Tibial nerve (tissue), 3 donors: ENCODE results near the gene CDCP2.

Source experiments
- POLR2A ChIP-seq, 2 donors: fragments of 450-650 bp; IDR thresholded peaks; one replicate each; pipeline ENCODE4 v1.6.1; 2017; ENCODE audit warnings: antibody characterized with exemption in 2 of 2, mild to moderate bottlenecking in 2 of 2, moderate library complexity in 2 of 2
- TF ChIP-seq, protein P1 (sequence below), 5 experiments: fragments of 200-600 bp in 3 of 5; fragments of 450-650 bp in 2 of 5; sonication (generic) in 3 of 5; IDR thresholded peaks; one replicate each; pipeline ENCODE4 v1.5.1; 2016 to 2019; ENCODE audit warnings: antibody characterized with exemption in 5 of 5, mild to moderate bottlenecking in 3 of 5, moderate library complexity in 2 of 5

DNA sequence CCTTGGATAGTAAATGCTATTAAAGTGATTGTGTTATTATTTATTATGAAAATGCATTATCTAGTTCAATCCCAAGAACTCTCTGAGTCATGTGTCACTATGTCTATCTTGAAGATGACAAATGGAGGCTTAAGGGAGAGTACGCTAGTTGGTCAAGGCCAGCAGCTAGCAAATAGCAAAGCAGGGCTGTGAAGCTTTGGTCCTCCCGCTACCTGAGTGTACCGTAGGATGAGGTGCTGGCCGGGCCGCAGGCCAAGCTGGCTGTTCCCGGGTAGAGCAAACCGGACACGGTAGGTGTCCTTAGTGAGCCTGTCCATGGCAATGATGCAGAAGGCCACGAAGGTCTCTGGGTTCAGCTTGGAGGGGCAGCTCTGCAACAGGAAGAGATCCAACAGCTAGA, 37.7 kb upstream of the CDCP2 start:
- TF ChIP-seq POLR2A (IDR thresholded peaks at IDR 0.05), result no peak
- TF ChIP-seq, protein P1, sequence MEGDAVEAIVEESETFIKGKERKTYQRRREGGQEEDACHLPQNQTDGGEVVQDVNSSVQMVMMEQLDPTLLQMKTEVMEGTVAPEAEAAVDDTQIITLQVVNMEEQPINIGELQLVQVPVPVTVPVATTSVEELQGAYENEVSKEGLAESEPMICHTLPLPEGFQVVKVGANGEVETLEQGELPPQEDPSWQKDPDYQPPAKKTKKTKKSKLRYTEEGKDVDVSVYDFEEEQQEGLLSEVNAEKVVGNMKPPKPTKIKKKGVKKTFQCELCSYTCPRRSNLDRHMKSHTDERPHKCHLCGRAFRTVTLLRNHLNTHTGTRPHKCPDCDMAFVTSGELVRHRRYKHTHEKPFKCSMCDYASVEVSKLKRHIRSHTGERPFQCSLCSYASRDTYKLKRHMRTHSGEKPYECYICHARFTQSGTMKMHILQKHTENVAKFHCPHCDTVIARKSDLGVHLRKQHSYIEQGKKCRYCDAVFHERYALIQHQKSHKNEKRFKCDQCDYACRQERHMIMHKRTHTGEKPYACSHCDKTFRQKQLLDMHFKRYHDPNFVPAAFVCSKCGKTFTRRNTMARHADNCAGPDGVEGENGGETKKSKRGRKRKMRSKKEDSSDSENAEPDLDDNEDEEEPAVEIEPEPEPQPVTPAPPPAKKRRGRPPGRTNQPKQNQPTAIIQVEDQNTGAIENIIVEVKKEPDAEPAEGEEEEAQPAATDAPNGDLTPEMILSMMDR (IDR thresholded peaks at IDR 0.05), result no peak
